Measurements from ENCODE around the gene MAP4K3. TPM values are rescaled to one million over a fixed set of nuclear protein-coding genes. Genes with fewer than 3 reads are reported as not detected.

The MAP4K3 gene
- total RNA-seq, 1 experiment from 2014 or later = 97.4 TPM

GRCh38 chr2:39422700-39423099 is 14.4 kb downstream of the MAP4K3 start:
- H3K79me2 ChIP-seq (ENCODE audit: low read length) = peaks cover 100% of the 10 kb centered on the region
- H3K4me1 ChIP-seq (ENCODE audit: insufficient read depth, low read length) = peaks cover 8% of the 10 kb centered on the region; the same call in 1 of the 2 replicates
- no peak overlapping the region for H3K4me2 ChIP-seq (ENCODE audit: low read length)
- H3F3A ChIP-seq (ENCODE audit: low read length, unreplicated experiment) = no peaks in the 10 kb centered on the region
- H2AFZ ChIP-seq (ENCODE audit: low read length) = no peak overlapping the region
- CTCF ChIA-PET = no interaction called here
- no peaks in the 10 kb centered on the region for H3K36me3 ChIP-seq (ENCODE audit: low read depth, low read length)
- POLR2A ChIA-PET (ENCODE audit: unreplicated experiment) = no interaction called here
- BruUV-seq (replicated peaks) = no TSS peak
- H3K9me2 ChIP-seq (replicated peaks; ENCODE audit: low read length) = no peaks in the 10 kb centered on the region
- DNase-seq (no peak), ATAC-seq (no peak)
- H4K20me1 ChIP-seq (ENCODE audit: low read length) = peaks cover 61% of the 10 kb centered on the region
- intact Hi-C loops (cut with micrococcal nuclease) = no loop called here
- H3K9me3 ChIP-seq (ENCODE audit: low read length) = no peaks in the 10 kb centered on the region
- no peak overlapping the region for H3K27ac ChIP-seq (ENCODE audit: low read length)
- no peak overlapping the region for H3K9ac ChIP-seq (ENCODE audit: low read length)
- H3K27me3 ChIP-seq (ENCODE audit: low read length) = no peaks in the 10 kb centered on the region
- H3K4me3 ChIP-seq (ENCODE audit: low read length) = no peak overlapping the region
- no peak for TF ChIP-seq EZH2phosphoT487 (IDR thresholded peaks at IDR 0.05; ENCODE audit: borderline replicate concordance, low read length)

- ChIA-PET CTCF (no interaction called here), POLR2A (ENCODE audit: unreplicated experiment) (no interaction called here)
- peaks cover 58% of the 10 kb centered on the region for H4K20me1 ChIP-seq (ENCODE audit: low read length)
- H3K9me2 ChIP-seq (replicated peaks; ENCODE audit: low read length) = no peaks in the 10 kb centered on the region
- H3K27me3 ChIP-seq (ENCODE audit: low read length) = no peaks in the 10 kb centered on the region
- no peak overlapping the region for H3K4me3 ChIP-seq (ENCODE audit: low read length)
- no peaks in the 10 kb centered on the region for H3F3A ChIP-seq (ENCODE audit: low read length, unreplicated experiment)
- ATAC-seq (no peak), DNase-seq (no peak)
- H3K79me2 ChIP-seq (ENCODE audit: low read length) = peaks cover 100% of the 10 kb centered on the region
- intact Hi-C loops (cut with micrococcal nuclease) = no loop called here
- H2AFZ ChIP-seq (ENCODE audit: low read length) = no peak overlapping the region
- H3K4me2 ChIP-seq (ENCODE audit: low read length) = no peak overlapping the region
- TF ChIP-seq EZH2 (IDR thresholded peaks at IDR 0.05; ENCODE audit: low read length, unreplicated experiment) (no peak), EZH2phosphoT487 (IDR thresholded peaks at IDR 0.05; ENCODE audit: borderline replicate concordance, low read length) (no peak)
- TF ChIP-seq, protein P1, sequence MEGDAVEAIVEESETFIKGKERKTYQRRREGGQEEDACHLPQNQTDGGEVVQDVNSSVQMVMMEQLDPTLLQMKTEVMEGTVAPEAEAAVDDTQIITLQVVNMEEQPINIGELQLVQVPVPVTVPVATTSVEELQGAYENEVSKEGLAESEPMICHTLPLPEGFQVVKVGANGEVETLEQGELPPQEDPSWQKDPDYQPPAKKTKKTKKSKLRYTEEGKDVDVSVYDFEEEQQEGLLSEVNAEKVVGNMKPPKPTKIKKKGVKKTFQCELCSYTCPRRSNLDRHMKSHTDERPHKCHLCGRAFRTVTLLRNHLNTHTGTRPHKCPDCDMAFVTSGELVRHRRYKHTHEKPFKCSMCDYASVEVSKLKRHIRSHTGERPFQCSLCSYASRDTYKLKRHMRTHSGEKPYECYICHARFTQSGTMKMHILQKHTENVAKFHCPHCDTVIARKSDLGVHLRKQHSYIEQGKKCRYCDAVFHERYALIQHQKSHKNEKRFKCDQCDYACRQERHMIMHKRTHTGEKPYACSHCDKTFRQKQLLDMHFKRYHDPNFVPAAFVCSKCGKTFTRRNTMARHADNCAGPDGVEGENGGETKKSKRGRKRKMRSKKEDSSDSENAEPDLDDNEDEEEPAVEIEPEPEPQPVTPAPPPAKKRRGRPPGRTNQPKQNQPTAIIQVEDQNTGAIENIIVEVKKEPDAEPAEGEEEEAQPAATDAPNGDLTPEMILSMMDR (conservative IDR thresholded peaks at IDR 0.05; ENCODE audit: low read depth, low read length) = no peak
- no peaks in the 10 kb centered on the region for H3K9me3 ChIP-seq (ENCODE audit: low read length)
- 0 out of 2 replicates have a peak, but pooled peaks cover 5% of the 10 kb centered on the region for H3K4me1 ChIP-seq (ENCODE audit: insufficient read depth, low read length)
- no peak overlapping the region for H3K9ac ChIP-seq (ENCODE audit: low read length)
- TSS peak; percentile 0 for BruUV-seq (replicated peaks)
- H3K27ac ChIP-seq (ENCODE audit: low read length) = no peak overlapping the region
- no peaks in the 10 kb centered on the region for H3K36me3 ChIP-seq (ENCODE audit: low read depth, low read length)
These were observed 15.7 kb downstream of the MAP4K3 start for GRCh38 chr2:39421354-39421753.

GRCh38 chr2:39419282-39420223 is 17.5 kb downstream of the MAP4K3 start:
- no peaks in the 10 kb centered on the region for H3K9me3 ChIP-seq (ENCODE audit: low read length)
- intact Hi-C loops (cut with micrococcal nuclease) = no loop called here
- H2AFZ ChIP-seq (ENCODE audit: low read length) = no peak overlapping the region
- H3K27me3 ChIP-seq (ENCODE audit: low read length) = no peaks in the 10 kb centered on the region
- no peak overlapping the region for H3K4me3 ChIP-seq (ENCODE audit: low read length)
- ATAC-seq (no peak), DNase-seq (no peak)
- no peak overlapping the region for H3K9ac ChIP-seq (ENCODE audit: low read length)
- no TSS peak for BruUV-seq (replicated peaks)
- POLR2A ChIA-PET (ENCODE audit: unreplicated experiment) = no interaction called here
- CTCF ChIA-PET = no interaction called here
- no peaks in the 10 kb centered on the region for H3K4me1 ChIP-seq (ENCODE audit: insufficient read depth, low read length)
- no peak for TF ChIP-seq EZH2 (IDR thresholded peaks at IDR 0.05; ENCODE audit: low read length, unreplicated experiment)
- TF ChIP-seq EZH2phosphoT487 (IDR thresholded peaks at IDR 0.05; ENCODE audit: borderline replicate concordance, low read length) = no peak
- TF ChIP-seq, protein P1 (conservative IDR thresholded peaks at IDR 0.05; ENCODE audit: low read depth, low read length) = no peak
- H3K4me2 ChIP-seq (ENCODE audit: low read length) = no peak overlapping the region
- no peaks in the 10 kb centered on the region for H3F3A ChIP-seq (ENCODE audit: low read length, unreplicated experiment)
- H3K79me2 ChIP-seq (ENCODE audit: low read length) = peaks cover 99% of the 10 kb centered on the region
- H3K27ac ChIP-seq (ENCODE audit: low read length) = no peak overlapping the region
- H3K36me3 ChIP-seq (ENCODE audit: low read depth, low read length) = no peaks in the 10 kb centered on the region
- H4K20me1 ChIP-seq (ENCODE audit: low read length) = peaks cover 56% of the 10 kb centered on the region
- no peaks in the 10 kb centered on the region for H3K9me2 ChIP-seq (replicated peaks; ENCODE audit: low read length)

All from PC-3 (cell line).